Endothelial cell of umbilical vein (primary cell): ENCODE results near the gene MYO5B. TPM values are rescaled to one million over a fixed set of nuclear protein-coding genes. Genes with fewer than 3 reads are reported as not detected.

Source experiments
- BruUV-seq: library from RNA; stranded (reverse); fragments of 400-500 nt; replicated peaks from 2 replicates; lab custom pipeline; 2021; lab: Mats Ljungman, UMichigan
- CTCF ChIA-PET: fragments of 300-600, 350-600 bp; sonication (Branson Sonifier 250); formaldehyde crosslinking; loops from one replicate; lab custom pipeline; 2021; ENCODE audit warnings: antibody characterized with exemption, inconsistent platforms; lab: Charles Lee
- POLR2A ChIA-PET: fragments of 300-600, 350-600 bp; sonication (Branson Sonifier 250); formaldehyde crosslinking; loops from one replicate; lab custom pipeline; 2021; ENCODE audit warnings: antibody characterized with exemption, inconsistent platforms; lab: Charles Lee
- DNase-seq: peaks from one replicate; pipeline ENCODE4 v3.0.0-alpha.2; 2011; ENCODE audit warnings: low read depth, low spot score
- FAIRE-seq: peaks from 2 replicates; lab custom pipeline; 2011; peaks lifted over from hg19 to GRCh38; lab: Jason Lieb, UNC
- H2AFZ ChIP-seq: 2 replicates; pipeline ENCODE4 v1.6.0; 2012; ENCODE audit warnings: low read depth, low read length, control low read depth, inconsistent platforms
- H3K27ac ChIP-seq: 2 replicates; pipeline ENCODE4 v1.5.1; 2011; ENCODE audit warnings: low read depth, mild to moderate bottlenecking, control low read depth, low read length, moderate library complexity; ENCODE audit not compliant: insufficient read depth
- H3K27me3 ChIP-seq, 2 experiments: 2 replicates each; pipeline versions ENCODE4 v1.6.0 to v1.6.1; 2011; ENCODE audit warnings: low read length in 2 of 2, mixed read lengths in 1 of 2; ENCODE audit not compliant: control insufficient read depth in 2 of 2, insufficient read depth in 2 of 2
- H3K36me3 ChIP-seq, 2 experiments: 2 replicates in 1 of 2; 3 replicates in 1 of 2; pipeline ENCODE4 v1.5.1; 2011; ENCODE audit warnings: low read length in 2 of 2, mild to moderate bottlenecking in 1 of 2, moderate library complexity in 1 of 2; ENCODE audit not compliant: control insufficient read depth in 2 of 2, insufficient read depth in 2 of 2; ENCODE audit errors: extremely low read depth in 1 of 2
- H3K4me1 ChIP-seq: 3 replicates; pipeline ENCODE4 v1.5.1; 2011; ENCODE audit warnings: mild to moderate bottlenecking, low read length; ENCODE audit not compliant: control insufficient read depth, insufficient read depth; ENCODE audit errors: extremely low read depth
- H3K4me2 ChIP-seq: 2 replicates; pipeline ENCODE4 v1.6.1; 2011; ENCODE audit warnings: low read length, control low read depth, mixed read lengths; ENCODE audit not compliant: insufficient read depth
- H3K4me3 ChIP-seq, 3 experiments: fragments of 200-600 bp in 1 of 3; sonication (generic), shearing (Covaris generic) in 1 of 3; replicated peaks in 1 of 3; 2 replicates each; pipeline ENCODE4 v1.5.1; 2011 to 2016; ENCODE audit warnings: control low read depth in 3 of 3, low read length in 3 of 3, mild to moderate bottlenecking in 2 of 3, inconsistent platforms in 1 of 3, low read depth in 1 of 3, moderate library complexity in 1 of 3; ENCODE audit not compliant: insufficient read depth in 1 of 3
- H3K79me2 ChIP-seq: 2 replicates; pipeline ENCODE4 v1.6.0; 2012; ENCODE audit warnings: low read length, inconsistent platforms; ENCODE audit not compliant: control insufficient read depth, insufficient read depth
- H3K9ac ChIP-seq: replicated peaks from 2 replicates; pipeline ENCODE3; 2011; ENCODE audit warnings: low read length, control low read depth; ENCODE audit not compliant: insufficient read depth; ENCODE audit errors: extremely low read depth
- H3K9me1 ChIP-seq: replicated peaks from 3 replicates; pipeline ENCODE4 v1.6.0; 2011; ENCODE audit warnings: mild to moderate bottlenecking, low read length; ENCODE audit not compliant: control insufficient read depth, insufficient read depth; ENCODE audit errors: extremely low read depth
- H3K9me3 ChIP-seq: replicated peaks from 2 replicates; pipeline ENCODE4 v1.5.1; 2012; ENCODE audit warnings: low read length, inconsistent platforms; ENCODE audit not compliant: control insufficient read depth, insufficient read depth
- H4K20me1 ChIP-seq: replicated peaks from 2 replicates; pipeline ENCODE3; 2011; ENCODE audit warnings: mild to moderate bottlenecking, low read length; ENCODE audit not compliant: control insufficient read depth, insufficient read depth; ENCODE audit errors: extremely low read depth
- CTCF ChIP-seq, 2 donors: IDR thresholded peaks; 1 replicate in 1 of 2; 2 replicates in 1 of 2; pipeline ENCODE4 v1.5.1; 2011; ENCODE audit warnings: low read length in 2 of 2, mild to moderate bottlenecking in 2 of 2, moderate library complexity in 2 of 2, control low read depth in 1 of 2, inconsistent platforms in 1 of 2, low read depth in 1 of 2; ENCODE audit not compliant: insufficient read depth in 1 of 2; ENCODE audit errors: extremely low read depth in 1 of 2
- EZH2 ChIP-seq: IDR thresholded peaks from 2 replicates; pipeline ENCODE4 v1.6.1; 2012; ENCODE audit warnings: borderline replicate concordance, low read depth, mild to moderate bottlenecking, moderate library complexity, low read length, inconsistent platforms; ENCODE audit not compliant: severe bottlenecking
- FOS ChIP-seq: IDR thresholded peaks from 2 replicates; pipeline ENCODE4 v1.6.1; 2011; ENCODE audit warnings: mild to moderate bottlenecking, low read length, moderate library complexity, borderline replicate concordance; ENCODE audit not compliant: insufficient read depth
- GATA2 ChIP-seq: IDR thresholded peaks from 2 replicates; pipeline ENCODE4 v1.7.0; 2011; ENCODE audit warnings: low read depth, mild to moderate bottlenecking, moderate library complexity, mixed read lengths, low read length; ENCODE audit not compliant: insufficient read length, insufficient read depth
- JUN ChIP-seq: IDR thresholded peaks from 2 replicates; pipeline ENCODE4 v1.6.1; 2011; ENCODE audit warnings: borderline replicate concordance, low read depth; ENCODE audit not compliant: insufficient read length, insufficient read depth
- MAX ChIP-seq: IDR thresholded peaks from 2 replicates; pipeline ENCODE4 v1.6.1; 2011; ENCODE audit not compliant: insufficient read depth, insufficient read length
- MYC ChIP-seq: IDR thresholded peaks from one replicate; pipeline ENCODE4 v1.6.1; 2011; ENCODE audit warnings: mild to moderate bottlenecking, low read depth, low read length
- POLR2A ChIP-seq: IDR thresholded peaks from 2 replicates; pipeline ENCODE4 v1.6.1; 2012; ENCODE audit warnings: low read depth, mild to moderate bottlenecking, control low read depth, low read length
- POLR2AphosphoS5 ChIP-seq: IDR thresholded peaks from 2 replicates; pipeline ENCODE4 v1.6.1; 2012; ENCODE audit warnings: low read depth, mild to moderate bottlenecking, control low read depth, low read length, moderate library complexity; ENCODE audit not compliant: insufficient read depth
- dilution Hi-C: fragments of 300-500 bp; cut with MboI; formaldehyde crosslinking; loops from one replicate; pipeline ENCODE4 v1.15.0; 2019; ENCODE audit warnings: low sequenced_read_pairs; ENCODE audit not compliant: extremely low pct_ligation_motif_present
- intact Hi-C: fragments of 100-400 bp; cut with micrococcal nuclease; formaldehyde crosslinking; loops from one replicate; pipeline ENCODE4 v1.10.0; 2022
- polyA plus RNA-seq, 4 experiments: library from polyadenylated mRNA; depleted of rRNA in 3 of 4; stranded (reverse) in 3 of 4; unstranded in 1 of 4; fragments of >200 nt; gene quantifications; 2 replicates each; pipeline versions ENCODE4 v1.2.1 to v1.2.3, GENCODE V29; 2011 to 2012; ENCODE audit warnings: missing spikeins in 1 of 4
- total RNA-seq: library from RNA; stranded (reverse); gene quantifications from 2 replicates; pipeline ENCODE4 v1.2.3, GENCODE V29; 2021

The MYO5B gene
- total and polyA plus RNA-seq, 2 donors (not counting 3 experiments of a cell fraction or from before 2014, with no cell fraction given) = 0.54 to 1.1 TPM

GRCh38 chr18:49910019-49910418 is 284.9 kb downstream of the MYO5B start:
- H4K20me1 ChIP-seq = no peaks in the 10 kb centered on the region
- TF ChIP-seq POLR2A (no peak), JUN (no peak), MAX (no peak), MYC (no peak), FOS (no peak), EZH2 (no peak), POLR2AphosphoS5 (no peak)
- no TSS peak for BruUV-seq
- DNase-seq (no peak), FAIRE-seq (no peak)
- no peak overlapping the region for H3K4me3 ChIP-seq
- no peaks in the 10 kb centered on the region for H3K9me1 ChIP-seq
- POLR2A ChIA-PET = no interaction called here
- dilution Hi-C loops (no loop called here), intact Hi-C loops (no loop called here)
- H3K9me3 ChIP-seq = no peaks in the 10 kb centered on the region
- H3K36me3 ChIP-seq = no peaks in the 10 kb centered on the region
- no peaks in the 10 kb centered on the region for H3K4me1 ChIP-seq
- no peak overlapping the region for H2AFZ ChIP-seq
- H3K79me2 ChIP-seq = no peaks in the 10 kb centered on the region
- CTCF ChIA-PET = interaction anchor here (1.2 to 1.5 kb wide), 2 partner anchors 11 to 519 kb away, joined by 4 to 5 read pairs; no protein-coding TSS in a partner anchor
- no peaks in the 10 kb centered on the region for H3K27me3 ChIP-seq
- H3K27ac ChIP-seq = no peak overlapping the region
- no peak overlapping the region for H3K4me2 ChIP-seq
- no peak overlapping the region for H3K9ac ChIP-seq

- Histone ChIP-seq H3K4me1 (no peaks in the 10 kb centered on the region), H3K9ac (no peak overlapping the region), H3K4me3 (no peak overlapping the region), H3K4me2 (no peak overlapping the region), H2AFZ (no peak overlapping the region), H3K27ac (no peak overlapping the region), H3K79me2 (no peaks in the 10 kb centered on the region), H3K9me3 (no peaks in the 10 kb centered on the region), H3K9me1 (no peaks in the 10 kb centered on the region), H4K20me1 (no peaks in the 10 kb centered on the region), H3K27me3 (no peaks in the 10 kb centered on the region), H3K36me3 (no peaks in the 10 kb centered on the region)
- ChIA-PET POLR2A (no interaction called here), CTCF (interaction anchor here (1.2 kb wide), 1 partner anchor 397 kb away, joined by 3 read pairs; no protein-coding TSS in a partner anchor)
- intact Hi-C loops = no loop called here
- DNase-seq = no peak
- BruUV-seq = no TSS peak
- TF ChIP-seq GATA2 = no peak
- TF ChIP-seq EZH2 = no peak
- no peak for TF ChIP-seq JUN
- no peak for TF ChIP-seq FOS
- no peak for TF ChIP-seq CTCF (IDR thresholded peaks at IDR 0.05; ENCODE audit: extremely low read depth in 1 of 2, insufficient read depth in 1 of 2, low read depth in 1 of 2, low read length in 2 of 2)
- no peak for TF ChIP-seq POLR2A
- no peak for TF ChIP-seq POLR2AphosphoS5
- no peak for TF ChIP-seq MAX
- TF ChIP-seq MYC = no peak
- dilution Hi-C loops = no loop called here
- no peak for FAIRE-seq
These were observed 287.5 kb downstream of the MYO5B start for GRCh38 chr18:49907346-49907929.
